HG03066 (cell line): ENCODE results near the gene NPM1.

Experiments
- ATAC-seq: cut with Tn5 transposase; IDR thresholded peaks from one replicate; pipeline ENCODE4 v1.9.1; 2021; ENCODE audit warnings: low read depth; ENCODE audit not compliant: unreplicated experiment

Gene NPM1

DNA sequence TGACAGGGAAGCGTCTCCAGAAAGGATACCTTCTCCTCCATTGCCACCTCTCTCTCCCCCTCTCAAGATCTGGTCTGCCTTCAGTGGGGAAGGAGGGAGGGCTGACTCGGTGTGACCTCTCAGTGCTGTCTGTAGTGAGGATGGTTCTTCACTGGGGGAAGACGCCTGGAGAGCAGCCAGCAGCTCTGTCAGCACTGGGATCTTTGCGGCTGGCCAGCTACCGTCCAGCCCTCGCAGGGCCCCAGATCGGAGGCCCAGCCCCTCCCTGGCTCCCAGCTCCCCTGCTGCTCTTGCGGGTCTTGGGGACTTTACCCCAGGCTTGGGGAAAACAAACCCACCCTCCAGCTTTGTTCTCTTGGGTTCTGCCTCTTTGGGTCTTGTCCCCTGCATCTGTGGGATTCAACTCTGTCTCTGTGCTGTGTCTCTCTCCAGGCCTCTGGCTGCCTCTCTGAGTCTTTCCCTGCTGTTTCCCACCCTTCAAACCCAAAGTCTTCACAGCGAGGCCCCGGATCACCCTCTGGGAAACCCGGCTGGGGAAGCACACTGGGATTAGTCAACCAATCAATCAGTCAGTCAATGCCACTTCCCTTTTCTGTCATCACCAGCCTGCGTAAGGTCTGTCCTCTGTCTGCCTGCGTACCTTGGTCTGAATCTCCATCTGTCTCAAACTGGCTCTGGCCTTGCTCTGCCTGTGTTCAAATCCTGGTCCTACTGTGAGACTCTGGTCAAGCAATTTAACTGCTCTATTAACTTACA lies 54.8 kb downstream of the NPM1 start:
- no peak for ATAC-seq

DNA sequence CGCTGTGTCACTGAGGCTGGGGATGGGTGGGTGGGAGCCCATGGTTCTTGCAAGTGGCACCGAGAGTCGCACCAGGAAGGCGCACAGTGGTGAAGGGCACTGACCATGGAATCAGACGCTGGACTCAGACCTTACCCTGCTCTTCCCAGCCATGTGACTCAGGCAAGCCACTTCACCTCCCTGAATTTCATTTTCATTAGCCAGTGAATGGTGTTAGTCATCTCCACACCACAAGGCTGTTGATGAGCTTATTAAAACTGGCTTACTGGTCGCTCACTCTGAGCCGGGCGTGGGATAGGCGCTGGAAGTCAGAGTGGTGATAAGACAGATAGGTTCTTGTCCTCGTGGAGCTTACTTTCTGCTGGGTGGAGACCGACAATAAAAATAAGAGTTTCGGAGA lies 56.9 kb downstream of the NPM1 start:
- no peak for ATAC-seq

DNA sequence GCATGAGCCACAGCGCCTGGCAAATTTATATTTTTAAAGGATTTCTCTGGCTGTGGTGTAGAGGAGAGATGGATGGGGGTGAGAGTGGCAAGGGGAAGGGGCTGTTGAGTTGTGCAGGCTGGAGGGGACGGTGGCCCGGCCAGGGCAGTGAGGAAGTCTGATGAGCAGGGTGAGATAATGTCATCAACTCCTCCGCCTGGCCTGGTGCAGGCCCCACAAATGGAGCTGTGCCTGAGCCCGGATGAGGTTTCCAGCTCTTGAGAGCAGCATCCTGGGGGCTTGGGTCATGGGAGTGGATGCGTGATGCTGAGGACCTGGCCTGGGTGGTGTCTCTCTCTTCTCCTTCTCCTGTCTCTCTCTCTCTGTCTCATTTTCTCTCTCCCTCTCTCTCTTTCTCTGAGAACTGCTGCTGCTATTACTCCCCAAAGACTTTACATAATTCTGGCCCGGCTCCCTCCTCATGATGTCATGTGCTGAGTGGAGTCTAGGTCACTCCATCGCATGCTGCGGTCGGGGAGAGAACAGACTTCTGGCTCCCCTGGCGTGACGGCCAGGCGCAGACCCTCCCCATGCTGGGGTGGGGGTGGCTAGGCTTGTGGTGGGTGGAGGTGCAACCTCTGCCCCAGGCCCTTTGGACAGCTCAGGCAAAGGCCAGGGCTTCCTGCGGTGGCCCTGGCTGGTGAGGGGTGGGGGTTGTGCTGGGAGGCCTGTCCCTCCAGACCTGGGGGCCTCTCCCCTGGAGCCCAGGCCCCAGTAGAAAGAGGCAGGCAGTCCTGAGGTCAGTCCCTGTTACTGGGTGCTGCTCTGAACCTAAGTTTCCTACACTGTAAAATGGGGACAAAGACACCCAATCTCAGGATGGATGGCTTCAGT lies 58.2 kb downstream of the NPM1 start:
- no peak for ATAC-seq

DNA sequence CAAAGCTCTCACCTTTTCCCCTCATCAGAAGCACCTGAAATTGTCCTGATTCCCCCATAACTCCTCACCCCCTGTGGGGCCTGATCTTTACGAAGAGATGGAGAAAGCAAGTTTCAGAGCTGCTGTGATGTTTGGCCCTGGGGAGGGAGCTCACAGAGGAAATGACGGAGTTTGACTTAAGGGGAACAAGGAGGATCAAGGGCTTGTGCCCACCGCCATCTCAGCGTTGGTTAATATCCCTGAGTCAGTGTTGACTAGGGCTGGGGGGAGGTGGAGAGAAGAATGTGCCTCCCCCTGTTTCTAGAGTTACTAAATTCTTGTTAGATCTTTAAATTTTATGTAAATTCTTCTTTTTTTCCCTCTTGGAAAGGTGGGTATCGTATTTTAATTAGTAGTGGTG lies 59.6 kb downstream of the NPM1 start:
- no peak for ATAC-seq

DNA sequence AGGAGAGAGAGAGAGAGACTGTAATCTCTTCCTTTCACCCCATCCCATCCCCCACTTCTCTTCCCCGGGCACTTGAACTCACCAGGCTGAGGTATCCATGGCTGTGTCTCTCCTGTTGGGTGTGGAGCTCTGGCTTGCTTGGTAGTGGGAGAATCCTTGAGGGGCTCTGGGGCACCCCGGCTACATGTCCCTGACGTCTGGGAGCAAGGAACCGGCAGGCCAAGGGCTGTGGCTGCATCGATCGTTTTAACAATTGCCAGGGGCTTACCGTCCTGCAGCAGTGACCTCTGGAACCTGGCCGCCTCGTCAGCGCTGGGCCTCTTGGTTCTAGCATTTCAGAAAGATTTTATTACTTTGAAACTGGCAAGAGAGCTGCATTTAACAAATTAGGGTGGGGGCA lies 61.8 kb downstream of the NPM1 start:
- no peak for ATAC-seq

DNA sequence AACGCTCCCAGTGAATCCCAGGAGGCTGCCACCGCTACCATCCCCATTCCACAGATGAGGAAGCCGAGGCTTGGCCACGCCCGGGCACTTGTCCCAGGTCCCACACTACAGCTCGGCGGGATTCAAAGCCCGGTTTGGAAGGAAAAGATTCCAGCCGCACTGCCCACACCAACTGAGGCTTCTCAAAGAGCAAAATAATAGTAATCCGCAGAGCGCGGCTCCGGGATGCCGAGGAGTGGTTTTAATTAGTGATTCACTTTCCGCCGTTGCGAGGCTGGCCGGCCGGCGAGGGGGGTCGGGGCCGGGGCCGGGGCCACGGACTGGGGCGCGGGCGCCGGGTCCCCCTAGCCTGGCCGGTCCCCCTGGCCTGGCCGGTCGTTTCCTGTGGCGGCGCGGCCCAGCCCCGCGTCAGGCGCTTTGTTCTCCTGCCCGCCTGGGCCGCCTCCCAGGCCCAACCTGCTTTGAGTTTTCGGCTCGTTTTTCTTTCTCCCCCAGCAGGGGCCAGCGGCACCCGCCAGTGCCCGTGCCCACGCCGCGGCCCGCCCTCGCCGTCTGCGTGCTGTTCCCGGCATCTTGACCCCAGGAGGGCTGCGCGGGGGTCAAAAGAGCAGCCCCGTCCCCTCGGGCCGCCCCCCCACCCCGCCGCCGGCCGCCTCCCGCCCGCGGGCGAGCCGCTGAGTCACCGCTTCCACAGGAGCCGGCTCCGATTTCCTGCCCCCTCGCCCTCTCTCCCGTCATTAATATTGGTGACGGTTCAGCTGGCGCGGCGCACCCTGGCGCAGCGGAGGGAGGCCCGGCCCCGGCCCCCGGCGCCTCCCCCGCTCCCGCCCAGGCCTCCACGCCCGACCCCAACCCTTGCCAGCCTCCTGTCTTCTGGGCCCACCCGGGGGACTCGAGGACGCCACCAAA lies 63.0 kb downstream of the NPM1 start:
- ATAC-seq, result no peak

DNA sequence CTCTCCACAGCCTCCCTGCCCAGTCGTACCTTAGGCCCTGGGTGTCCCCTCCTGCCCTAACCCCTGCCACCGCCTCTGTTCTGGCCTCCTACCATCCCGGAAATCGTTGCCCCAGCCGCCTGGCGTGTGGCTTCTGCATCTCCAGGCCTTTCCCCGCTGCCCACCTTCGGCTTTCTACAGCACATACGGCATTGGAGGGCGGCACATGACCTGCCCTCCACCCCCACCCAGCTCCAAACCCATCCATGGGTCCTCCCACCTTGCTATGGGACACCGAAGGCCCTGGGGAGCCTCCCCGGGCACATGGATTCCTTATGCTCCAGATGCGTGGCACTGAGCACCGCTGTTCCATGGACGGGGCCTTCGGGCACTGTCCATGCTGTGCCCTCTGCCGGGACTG lies 63.8 kb downstream of the NPM1 start:
- no peak for ATAC-seq

DNA sequence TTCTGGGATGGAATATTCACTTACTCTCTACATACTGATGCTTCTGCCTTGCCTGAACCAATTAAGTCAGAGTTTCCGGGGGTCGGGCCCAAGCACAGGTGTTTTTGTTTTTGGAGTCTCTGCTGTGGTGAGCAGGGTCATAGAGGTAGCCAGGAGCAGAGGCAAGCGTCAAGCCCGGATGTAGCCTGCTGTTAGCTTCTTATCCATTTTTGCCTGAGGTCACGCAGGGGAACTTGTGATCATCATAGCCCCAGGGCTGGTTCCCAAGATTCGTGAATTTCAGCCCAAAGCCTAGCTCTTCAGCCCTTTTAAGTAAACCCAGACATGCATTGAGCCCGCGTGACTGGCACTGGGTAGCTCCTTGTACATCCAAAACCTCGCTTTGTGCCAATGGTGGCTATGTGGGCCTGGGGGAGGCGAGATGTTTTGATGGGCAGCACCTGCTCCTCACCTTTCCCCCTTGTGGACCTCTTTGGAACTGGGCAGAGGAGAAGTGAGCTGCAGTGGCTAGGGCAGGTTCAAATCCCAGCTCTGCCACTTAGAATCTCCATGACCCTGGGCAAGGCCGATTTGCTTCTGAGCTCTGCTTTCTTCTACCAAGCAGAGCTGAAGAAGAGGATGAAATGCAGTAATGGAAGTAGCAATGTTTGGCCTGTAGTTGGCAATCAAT lies 65.5 kb downstream of the NPM1 start:
- ATAC-seq, result no peak

DNA sequence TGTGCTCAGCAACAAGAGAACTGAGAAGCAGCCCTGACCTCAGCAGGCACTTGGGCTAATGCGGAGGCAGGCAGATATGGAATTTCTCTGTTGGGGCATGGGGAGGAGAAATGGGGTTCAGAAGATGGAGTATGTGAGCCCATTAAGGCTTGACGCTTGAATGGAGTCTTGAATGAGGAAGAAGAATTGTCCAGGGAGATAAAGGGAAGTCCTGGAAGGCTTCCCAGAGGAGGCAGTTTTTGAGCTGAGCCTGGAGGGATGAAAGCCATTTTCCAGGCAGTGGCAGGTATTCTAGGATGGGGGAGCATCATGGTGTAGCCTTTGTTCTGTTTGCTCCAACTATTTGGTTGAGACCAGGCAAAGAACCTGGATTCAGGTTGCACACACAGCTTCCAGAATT lies 66.3 kb downstream of the NPM1 start:
- no peak for ATAC-seq

DNA sequence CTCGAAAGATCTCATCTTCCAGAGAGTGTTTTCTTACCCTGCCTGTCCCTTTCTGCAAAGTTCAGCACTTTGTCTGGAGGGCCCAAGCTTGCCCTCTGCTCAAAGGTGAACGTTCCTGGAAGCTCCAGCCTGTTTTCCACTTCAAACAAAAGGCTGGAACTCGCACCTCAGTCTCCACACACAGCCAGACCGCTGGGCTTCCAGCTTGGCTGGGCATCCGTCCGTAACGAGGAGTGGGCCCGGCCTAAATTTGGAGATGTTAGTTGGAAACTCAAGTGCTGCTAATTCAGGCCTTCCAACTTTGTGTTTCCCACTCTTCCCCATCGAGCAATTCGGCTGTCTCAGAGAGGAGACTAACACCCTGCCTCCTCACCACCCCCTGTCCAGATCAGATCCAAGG lies 66.9 kb downstream of the NPM1 start:
- ATAC-seq, result no peak

DNA sequence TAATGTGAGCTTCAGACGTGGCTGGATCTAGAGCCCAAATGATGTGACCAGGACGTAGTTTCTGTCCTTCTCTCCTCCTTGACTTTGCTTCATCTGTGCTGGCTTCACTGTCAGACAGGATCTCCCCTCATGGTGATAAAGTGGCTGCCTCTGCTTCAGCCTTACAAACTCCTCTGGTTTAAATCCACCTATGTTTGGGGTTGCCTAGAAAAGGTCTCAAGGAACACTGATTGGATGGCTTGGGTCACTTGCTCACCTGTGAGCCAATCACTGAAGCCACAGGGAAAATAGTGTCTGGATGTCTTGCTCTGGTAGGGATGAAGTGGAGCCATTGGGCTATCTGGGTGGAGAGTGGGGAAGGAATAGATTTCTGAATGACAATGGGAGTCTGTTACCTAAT lies 67.9 kb downstream of the NPM1 start:
- no peak for ATAC-seq

DNA sequence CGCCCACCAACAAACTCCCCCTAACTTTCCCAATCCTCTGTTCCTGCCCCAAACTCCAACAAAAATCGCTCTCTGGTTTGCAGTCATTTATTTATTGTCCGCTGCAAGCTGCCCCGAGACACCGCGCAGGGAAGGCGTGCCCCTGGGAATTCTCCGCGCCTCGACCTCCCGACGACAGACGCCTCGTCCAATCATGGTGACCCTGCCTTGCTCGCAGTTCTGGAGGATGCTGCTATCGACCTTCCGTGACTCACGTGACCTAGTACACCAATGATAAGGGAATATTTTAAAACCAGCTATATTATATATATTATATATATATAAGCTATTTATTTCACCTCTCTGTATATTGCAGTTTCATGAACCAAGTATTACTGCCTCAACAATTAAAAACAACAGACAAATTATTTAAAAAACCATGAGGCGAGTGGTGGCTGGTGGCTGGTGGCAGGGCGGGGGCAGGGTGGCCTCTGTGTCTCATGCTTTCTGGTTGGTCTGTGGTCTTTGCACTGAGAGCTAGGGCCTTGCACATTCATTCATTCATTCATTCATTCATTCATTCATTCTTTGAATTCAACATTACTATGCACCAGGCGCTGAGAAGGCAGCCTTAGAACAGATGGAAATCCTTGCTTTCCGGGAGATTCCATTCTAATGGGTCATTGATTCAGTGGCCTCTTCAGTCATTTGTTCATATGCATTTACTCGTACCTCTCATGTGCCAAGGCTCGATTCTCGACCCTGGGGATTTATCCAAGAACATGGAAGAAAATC lies 69.7 kb downstream of the NPM1 start:
- no peak for ATAC-seq

DNA sequence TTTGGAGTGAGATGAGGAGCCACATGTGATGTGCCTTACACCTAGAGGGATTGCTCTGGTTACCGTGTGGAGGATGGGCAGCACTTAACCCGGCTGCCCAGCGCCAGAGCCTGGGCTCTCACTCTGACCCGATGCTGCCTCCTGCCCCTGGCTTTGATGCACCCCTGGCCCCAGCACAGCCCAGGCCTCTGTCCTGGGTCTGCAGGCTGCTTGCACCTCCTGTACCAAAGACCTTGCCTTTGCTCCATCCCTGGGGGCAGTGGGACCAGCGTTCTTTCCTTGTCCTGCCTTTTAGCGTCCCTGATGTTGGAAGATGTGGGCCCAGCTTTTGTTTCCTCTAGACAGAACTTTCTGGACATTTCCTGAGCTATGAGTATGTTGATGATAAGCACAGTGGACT lies 72.2 kb downstream of the NPM1 start:
- no peak for ATAC-seq
